ENCODE data around the gene CYP39A1.

CYP39A1 gene

DNA sequence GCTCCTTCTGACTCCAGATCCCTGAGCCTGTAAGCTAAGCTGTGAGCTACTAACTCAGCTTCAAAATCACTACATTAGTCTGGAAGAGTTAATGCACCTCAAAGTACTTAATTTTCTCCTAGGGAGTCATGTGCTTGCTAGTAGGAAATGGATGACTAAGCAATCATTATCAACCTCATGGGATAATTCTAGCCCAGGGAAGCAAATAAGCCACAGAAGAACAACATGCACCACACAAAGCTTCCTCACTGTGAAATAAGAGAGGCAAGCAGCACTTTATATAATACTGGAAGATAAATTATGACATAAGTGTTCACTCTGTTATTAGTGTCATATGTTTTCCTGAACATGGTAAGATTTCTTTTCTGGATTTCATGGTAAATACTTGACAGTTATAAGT, 103.5 kb downstream of the CYP39A1 start:
- TF ChIP-seq POLR2AphosphoS5 (IDR thresholded peaks at IDR 0.05; ENCODE audit: low read depth, low read length) (no peak), FOXP2 (optimal IDR thresholded peaks at IDR 0.05; ENCODE audit: borderline replicate concordance, extremely low read depth, extremely low read length, insufficient read depth) (no peak), TAF1 (IDR thresholded peaks at IDR 0.05; ENCODE audit: borderline replicate concordance, insufficient read depth, low read length) (no peak), SIN3A (IDR thresholded peaks at IDR 0.05; ENCODE audit: borderline replicate concordance, insufficient read depth, low read length) (no peak)
- TF ChIP-seq, protein P1, sequence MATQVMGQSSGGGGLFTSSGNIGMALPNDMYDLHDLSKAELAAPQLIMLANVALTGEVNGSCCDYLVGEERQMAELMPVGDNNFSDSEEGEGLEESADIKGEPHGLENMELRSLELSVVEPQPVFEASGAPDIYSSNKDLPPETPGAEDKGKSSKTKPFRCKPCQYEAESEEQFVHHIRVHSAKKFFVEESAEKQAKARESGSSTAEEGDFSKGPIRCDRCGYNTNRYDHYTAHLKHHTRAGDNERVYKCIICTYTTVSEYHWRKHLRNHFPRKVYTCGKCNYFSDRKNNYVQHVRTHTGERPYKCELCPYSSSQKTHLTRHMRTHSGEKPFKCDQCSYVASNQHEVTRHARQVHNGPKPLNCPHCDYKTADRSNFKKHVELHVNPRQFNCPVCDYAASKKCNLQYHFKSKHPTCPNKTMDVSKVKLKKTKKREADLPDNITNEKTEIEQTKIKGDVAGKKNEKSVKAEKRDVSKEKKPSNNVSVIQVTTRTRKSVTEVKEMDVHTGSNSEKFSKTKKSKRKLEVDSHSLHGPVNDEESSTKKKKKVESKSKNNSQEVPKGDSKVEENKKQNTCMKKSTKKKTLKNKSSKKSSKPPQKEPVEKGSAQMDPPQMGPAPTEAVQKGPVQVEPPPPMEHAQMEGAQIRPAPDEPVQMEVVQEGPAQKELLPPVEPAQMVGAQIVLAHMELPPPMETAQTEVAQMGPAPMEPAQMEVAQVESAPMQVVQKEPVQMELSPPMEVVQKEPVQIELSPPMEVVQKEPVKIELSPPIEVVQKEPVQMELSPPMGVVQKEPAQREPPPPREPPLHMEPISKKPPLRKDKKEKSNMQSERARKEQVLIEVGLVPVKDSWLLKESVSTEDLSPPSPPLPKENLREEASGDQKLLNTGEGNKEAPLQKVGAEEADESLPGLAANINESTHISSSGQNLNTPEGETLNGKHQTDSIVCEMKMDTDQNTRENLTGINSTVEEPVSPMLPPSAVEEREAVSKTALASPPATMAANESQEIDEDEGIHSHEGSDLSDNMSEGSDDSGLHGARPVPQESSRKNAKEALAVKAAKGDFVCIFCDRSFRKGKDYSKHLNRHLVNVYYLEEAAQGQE (IDR thresholded peaks at IDR 0.05; ENCODE audit: insufficient read depth in 1 of 2, low read depth in 2 of 2, low read length in 2 of 2), result no peak

DNA sequence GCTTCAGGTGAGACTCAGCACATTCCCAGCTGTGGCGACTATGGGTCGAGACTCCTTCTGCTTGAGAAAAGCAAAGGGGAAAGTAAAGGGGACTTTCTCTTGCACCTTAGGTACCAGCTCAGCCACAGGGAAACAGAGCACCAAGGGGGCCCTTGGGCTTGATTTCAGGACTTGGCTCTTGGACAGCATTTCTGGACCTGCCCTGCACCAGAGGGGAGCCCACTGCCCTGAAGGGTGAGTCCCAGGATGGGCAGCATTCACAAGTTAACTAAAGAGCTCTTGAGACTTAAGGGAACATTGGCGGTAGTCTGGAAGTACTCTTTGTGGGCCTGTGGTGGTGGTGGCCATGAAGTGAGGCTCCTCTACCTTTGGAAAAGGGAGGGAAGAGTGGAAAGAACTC, 111.1 kb downstream of the CYP39A1 start:
- TF ChIP-seq POLR2AphosphoS5 (IDR thresholded peaks at IDR 0.05; ENCODE audit: low read depth, low read length) (no peak), FOXP2 (optimal IDR thresholded peaks at IDR 0.05; ENCODE audit: borderline replicate concordance, extremely low read depth, extremely low read length, insufficient read depth) (no peak), TAF1 (IDR thresholded peaks at IDR 0.05; ENCODE audit: borderline replicate concordance, insufficient read depth, low read length) (no peak), SIN3A (IDR thresholded peaks at IDR 0.05; ENCODE audit: borderline replicate concordance, insufficient read depth, low read length) (no peak)
- TF ChIP-seq, protein P1 (IDR thresholded peaks at IDR 0.05; ENCODE audit: insufficient read depth in 1 of 2, low read depth in 2 of 2, low read length in 2 of 2), result no peak

DNA sequence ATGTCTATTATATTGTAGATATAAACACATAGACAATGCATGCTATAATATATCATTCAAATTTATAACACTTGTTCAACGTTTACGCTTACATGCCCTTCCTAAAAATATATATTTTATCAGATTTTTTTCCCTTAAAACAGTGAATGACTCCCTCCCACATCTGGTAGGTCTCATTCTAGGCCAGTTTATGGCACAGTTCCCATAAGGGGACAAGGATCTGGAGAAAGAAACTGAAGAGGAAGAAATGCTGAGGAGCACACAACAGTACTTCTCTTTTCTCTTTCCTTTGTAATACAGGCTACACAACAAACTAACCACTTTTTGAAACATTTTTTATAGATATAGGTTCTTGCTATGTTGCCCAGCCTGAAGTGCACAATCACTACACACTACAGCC, 112.8 kb downstream of the CYP39A1 start:
- TF ChIP-seq, protein P1 (IDR thresholded peaks at IDR 0.05; ENCODE audit: insufficient read depth in 1 of 2, low read depth in 2 of 2, low read length in 2 of 2), result no peak
- no peak for TF ChIP-seq TAF1 (IDR thresholded peaks at IDR 0.05; ENCODE audit: borderline replicate concordance, insufficient read depth, low read length)
- TF ChIP-seq POLR2AphosphoS5 (IDR thresholded peaks at IDR 0.05; ENCODE audit: low read depth, low read length), result no peak
- TF ChIP-seq FOXP2 (optimal IDR thresholded peaks at IDR 0.05; ENCODE audit: borderline replicate concordance, extremely low read depth, extremely low read length, insufficient read depth), result no peak
- TF ChIP-seq SIN3A (IDR thresholded peaks at IDR 0.05; ENCODE audit: borderline replicate concordance, insufficient read depth, low read length), result no peak

DNA sequence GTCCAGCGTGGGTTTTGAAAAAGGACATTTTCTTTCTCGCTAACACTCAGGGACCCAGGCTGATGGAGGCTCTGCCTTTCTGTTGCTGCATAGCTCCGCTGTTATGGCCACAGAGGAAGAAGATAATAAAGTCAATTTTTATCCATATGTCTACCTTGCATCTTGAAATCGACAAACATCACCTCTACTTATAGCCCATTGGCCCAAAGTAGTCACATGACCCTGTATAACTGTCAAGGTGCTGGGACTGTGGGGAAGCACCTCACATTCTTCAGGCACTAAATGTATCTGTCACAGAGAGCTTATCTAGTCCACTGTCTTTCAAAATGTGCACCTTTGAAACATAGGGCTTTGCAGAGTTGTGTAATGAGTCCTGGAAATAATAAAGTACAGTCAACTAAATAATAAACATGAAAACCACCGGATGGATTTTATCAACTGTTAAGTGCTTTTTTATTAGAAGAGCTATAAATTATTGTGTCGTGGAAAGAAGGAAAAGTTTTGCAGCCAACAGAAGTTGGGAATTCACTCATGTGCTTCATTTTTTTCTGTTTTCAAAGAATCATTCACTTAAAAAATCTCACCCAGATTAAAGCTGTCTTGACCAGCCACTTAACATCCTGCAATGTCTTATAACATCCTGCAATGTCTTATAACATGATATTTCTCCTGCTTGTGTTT, 113.7 kb downstream of the CYP39A1 start:
- TF ChIP-seq TAF1 (IDR thresholded peaks at IDR 0.05; ENCODE audit: borderline replicate concordance, insufficient read depth, low read length) (no peak), FOXP2 (optimal IDR thresholded peaks at IDR 0.05; ENCODE audit: borderline replicate concordance, extremely low read depth, extremely low read length, insufficient read depth) (no peak), SIN3A (IDR thresholded peaks at IDR 0.05; ENCODE audit: borderline replicate concordance, insufficient read depth, low read length) (no peak), POLR2AphosphoS5 (IDR thresholded peaks at IDR 0.05; ENCODE audit: low read depth, low read length) (no peak)
- TF ChIP-seq, protein P1 (IDR thresholded peaks at IDR 0.05; ENCODE audit: insufficient read depth in 1 of 2, low read depth in 2 of 2, low read length in 2 of 2), result no peak
